Retinal pigment epithelial cell (primary cell): ENCODE data around the gene CNOT1.

Experiments used
- DNase-seq: peaks from one replicate; pipeline ENCODE4 v3.0.0-alpha.2; 2010; ENCODE audit warnings: low read depth
- H3K4me3 ChIP-seq: 2 replicates; pipeline ENCODE4 v1.5.1; 2011; ENCODE audit warnings: mild to moderate bottlenecking, low read length, control low read depth, moderate library complexity
- CTCF ChIP-seq: conservative IDR thresholded peaks from 2 replicates; pipeline ENCODE4 v1.5.1; 2011; ENCODE audit warnings: low read depth, low read length, control low read depth, inconsistent platforms

Gene CNOT1

GRCh38 chr16:58476791-58477190 is 152.8 kb downstream of the CNOT1 start:
- H3K4me3 ChIP-seq = no peak overlapping the region
- no peak for TF ChIP-seq CTCF
- DNase-seq = no peak

GRCh38 chr16:58475091-58475619 is 154.5 kb downstream of the CNOT1 start:
- TF ChIP-seq CTCF = no peak

DNA sequence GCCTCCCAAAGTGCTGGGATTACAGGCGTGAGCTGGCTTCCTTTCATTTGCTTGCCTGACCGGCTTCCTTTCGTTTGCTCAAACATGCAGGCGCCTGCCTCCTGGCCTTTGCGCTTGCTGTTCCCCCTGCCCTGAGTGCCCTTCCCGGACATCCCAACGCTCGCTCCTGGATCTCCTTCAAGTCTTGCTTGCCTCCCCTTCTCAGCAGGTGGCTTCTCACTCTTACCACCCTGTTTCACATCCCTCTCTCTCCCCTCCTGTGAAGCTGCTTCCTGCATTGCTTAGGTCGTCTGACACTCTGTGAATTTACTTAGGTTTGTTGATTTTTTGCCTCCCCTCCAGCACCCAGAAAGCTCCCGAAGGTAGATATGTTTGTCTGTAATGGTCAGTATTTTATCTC is 155.3 kb downstream of the CNOT1 start:
- no peak for DNase-seq
- no peak overlapping the region for H3K4me3 ChIP-seq
- TF ChIP-seq CTCF = no peak

More at GRCh38 chr16:58475091-58475619, 154.5 kb downstream of the CNOT1 start:
- DNase-seq = no peak
- H3K4me3 ChIP-seq = no peak overlapping the region

DNA sequence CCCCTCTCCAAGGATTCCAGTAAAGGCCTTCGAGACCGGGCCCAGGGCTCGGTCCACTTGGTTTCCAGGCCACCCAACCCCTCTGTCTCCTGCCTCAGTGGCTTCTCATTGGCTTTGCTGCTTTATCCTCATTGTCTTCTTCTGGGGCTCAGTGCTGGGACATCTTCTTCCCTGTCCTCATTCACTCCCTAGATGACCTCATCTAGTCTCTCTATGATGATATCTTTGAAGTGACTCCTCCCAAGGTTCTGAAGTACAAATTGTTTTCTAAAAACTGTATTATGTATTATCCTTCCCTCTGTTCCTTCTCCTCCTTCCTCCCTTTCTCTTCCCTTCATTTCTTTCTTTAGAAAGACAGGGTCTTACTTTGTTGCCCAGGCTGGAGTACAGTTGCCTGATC is 156.8 kb downstream of the CNOT1 start:
- DNase-seq = no peak
- TF ChIP-seq CTCF = no peak
- no peak overlapping the region for H3K4me3 ChIP-seq

DNA sequence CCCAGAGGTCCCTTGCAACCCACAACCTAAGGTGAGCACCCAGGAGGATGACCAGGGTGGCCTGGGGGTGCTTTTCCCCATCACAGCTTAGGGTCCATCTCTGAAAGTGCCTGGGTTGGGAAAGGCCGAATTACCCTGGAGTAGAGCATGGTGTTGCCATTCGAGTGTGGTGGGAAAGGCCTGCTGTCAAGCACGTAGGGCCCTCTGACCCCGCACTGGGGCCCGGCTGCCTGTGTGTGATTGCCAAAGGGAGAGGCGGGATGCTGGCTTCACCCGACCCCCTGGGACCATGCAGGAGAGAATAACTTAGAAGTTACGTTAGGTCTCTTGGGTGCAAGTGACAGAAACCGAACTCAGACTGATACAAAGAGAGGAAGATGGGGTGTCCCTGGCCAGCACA is 157.4 kb downstream of the CNOT1 start:
- DNase-seq = no peak
- no peak for TF ChIP-seq CTCF
- H3K4me3 ChIP-seq = no peak overlapping the region

DNA sequence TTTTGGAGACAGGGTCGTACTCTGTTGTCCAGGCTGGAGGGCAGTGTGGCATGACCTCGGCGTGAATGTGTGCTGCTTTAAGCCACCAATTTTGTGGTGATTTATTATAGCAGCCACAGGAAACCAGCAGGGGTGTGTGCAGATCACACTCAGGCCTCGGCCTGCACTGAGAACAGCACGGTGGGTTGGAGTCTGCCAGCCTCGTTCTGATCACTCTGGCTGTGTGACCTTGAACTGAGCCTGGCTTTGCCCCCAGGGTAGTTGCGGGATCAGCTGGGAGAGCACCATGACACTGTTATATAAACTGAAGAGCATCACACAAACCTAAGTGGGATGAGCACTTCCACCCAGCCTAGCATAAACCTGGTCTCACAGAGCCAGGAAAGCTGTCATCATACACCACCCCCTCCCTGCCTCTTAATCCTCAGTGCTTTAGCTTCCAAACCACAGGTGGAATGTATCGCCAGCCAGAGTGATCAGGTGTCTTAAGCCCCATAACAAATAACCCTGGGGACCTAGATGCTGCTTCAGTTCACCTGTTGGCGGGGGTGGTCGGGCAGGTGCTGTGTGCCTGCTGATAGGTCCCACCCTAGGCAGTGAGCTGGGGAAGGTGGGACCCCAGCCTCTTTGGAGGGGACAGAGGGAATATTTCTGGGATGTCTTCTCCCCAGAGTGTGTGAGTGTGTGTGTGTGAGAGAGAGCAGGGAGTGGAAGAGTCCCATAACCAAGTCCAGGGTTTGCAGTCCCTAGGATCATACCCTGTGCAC is 158.2 kb downstream of the CNOT1 start:
- TF ChIP-seq CTCF = no peak
- DNase-seq = no peak
- no peak overlapping the region for H3K4me3 ChIP-seq
